ENCODE results near the gene CLMP. TPM values are rescaled to one million over a fixed set of nuclear protein-coding genes. Genes with fewer than 3 reads are reported as not detected.
A peak's percentile ranks its signal among the peaks of the same experiment; 100 is the strongest.

Gene CLMP
- total RNA-seq, 4 donors from 2014 or later = 23.6 to 49.4 (median 38.0) TPM

DNA sequence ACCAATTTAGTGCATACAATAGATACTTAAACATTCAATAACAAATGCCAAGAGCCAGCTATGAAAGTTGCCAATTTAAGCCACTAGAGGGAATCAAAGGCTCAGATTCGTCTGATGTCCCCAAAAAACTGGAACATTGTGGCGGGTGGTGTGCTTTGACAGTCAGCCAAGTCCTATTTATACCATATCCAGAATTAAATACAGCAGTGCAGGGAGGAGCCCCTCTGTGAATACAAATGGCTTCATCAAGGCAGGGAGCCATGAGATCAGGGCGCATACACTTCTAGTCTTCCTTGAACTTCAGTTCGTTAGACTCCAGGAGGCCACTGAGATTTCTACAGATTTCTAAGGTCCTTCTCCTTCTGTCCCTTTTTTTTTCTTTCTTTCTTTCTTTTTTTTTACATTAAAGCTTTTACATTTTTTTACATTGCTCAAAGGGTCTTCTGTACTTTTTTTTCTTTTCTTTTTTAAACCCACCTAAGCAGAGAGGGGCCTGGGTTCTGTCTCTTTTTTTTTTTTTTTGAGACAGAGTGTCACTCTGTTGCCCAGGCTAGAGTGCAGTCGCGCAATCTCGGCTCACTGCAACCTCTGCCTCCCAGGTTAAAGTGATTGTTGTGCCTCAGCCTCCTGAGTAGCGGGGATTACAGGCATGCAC lies 91.6 kb downstream of the CLMP start:
- in situ Hi-C loops (cut with MboI; ENCODE audit: low pct_ligation_motif_present in 1 of 4, low pct_unique_long_range_greater_than_20kb in 1 of 4, low sequenced_read_pairs in 3 of 4) = loop anchor here in 1 of 4 donors (25.0 kb wide), 1 partner anchor 384 kb away; no protein-coding TSS in a partner anchor
- WGBS, 2 donors (ENCODE audit: low coverage in 1 of 2) = 43 to 45% methylated on average over 5 to 8 of the region's 8 CpGs
- no peaks in the 10 kb centered on the region for H3K9me3 ChIP-seq
- H3K27ac ChIP-seq = peak overlapping the region; percentile 38 to 67 (median 62)
- intact Hi-C loops (cut with DNase I; ENCODE audit: low total_unique reads) = no loop called here
- TF ChIP-seq CTCF (IDR thresholded peaks at IDR 0.05) (peak; percentile 46 to 65 (median 51)), POLR2AphosphoS5 (IDR thresholded peaks at IDR 0.05) (no peak)
- H3K36me3 ChIP-seq = no peaks in the 10 kb centered on the region
- H3K4me1 ChIP-seq = peaks cover 10 to 22% (median 12%) of the 10 kb centered on the region in 4 donors
- no peak overlapping the region for H3K4me3 ChIP-seq
- peak; percentile 30 for DNase-seq
- H3K27me3 ChIP-seq = no peaks in the 10 kb centered on the region

- Histone ChIP-seq H3K9me3 (no peaks in the 10 kb centered on the region), H3K27ac (peak overlapping the region; percentile 34 to 75 (median 50)), H3K4me3 (no peak overlapping the region), H3K27me3 (no peaks in the 10 kb centered on the region), H3K4me1 (peaks cover 10 to 22% (median 12%) of the 10 kb centered on the region in 4 donors), H3K36me3 (no peaks in the 10 kb centered on the region)
- TF ChIP-seq POLR2A (IDR thresholded peaks at IDR 0.05) (no peak), CTCF (IDR thresholded peaks at IDR 0.05) (no peak), EP300 (IDR thresholded peaks at IDR 0.05; ENCODE audit: low read depth) (no peak), POLR2AphosphoS5 (IDR thresholded peaks at IDR 0.05) (no peak)
- in situ Hi-C loops (cut with MboI; ENCODE audit: low pct_ligation_motif_present in 1 of 4, low pct_unique_long_range_greater_than_20kb in 1 of 4, low sequenced_read_pairs in 3 of 4) = loop anchor here in 1 of 4 donors (25.0 kb wide), 1 partner anchor 387 kb away; no protein-coding TSS in a partner anchor
- 59 to 63% methylated on average over 5 to 7 of the region's 7 CpGs for WGBS, 2 donors (ENCODE audit: low coverage in 1 of 2)
- DNase-seq = no peak
- intact Hi-C loops (cut with DNase I; ENCODE audit: low total_unique reads) = no loop called here
Observed at GRCh38 chr11:123100379-123101085, 94.5 kb downstream of the CLMP start.

DNA sequence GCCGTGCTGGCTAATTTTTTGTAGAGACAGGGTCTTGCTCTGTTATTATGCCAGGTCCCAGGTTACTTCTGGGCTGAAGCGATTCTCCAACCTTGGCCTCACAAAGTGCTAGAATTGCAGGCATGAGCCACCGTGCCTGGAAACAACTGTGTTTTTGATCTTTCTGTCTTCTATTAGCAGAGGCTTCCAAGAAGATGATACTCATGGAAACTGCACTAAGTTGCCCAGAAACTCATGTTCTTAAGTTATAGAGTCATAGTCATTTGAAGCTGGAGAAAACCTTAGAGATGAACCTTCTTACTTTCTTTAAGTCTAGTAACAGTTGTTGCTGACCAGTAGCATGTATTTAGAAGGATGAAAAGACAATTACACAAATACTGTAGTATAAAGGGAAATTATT lies 96.1 kb downstream of the CLMP start:
- no peak for DNase-seq
- H3K9me3 ChIP-seq = no peaks in the 10 kb centered on the region
- no peaks in the 10 kb centered on the region for H3K36me3 ChIP-seq
- in situ Hi-C loops (cut with MboI; ENCODE audit: low pct_ligation_motif_present in 1 of 4, low pct_unique_long_range_greater_than_20kb in 1 of 4, low sequenced_read_pairs in 3 of 4) (no loop called here), intact Hi-C loops (cut with DNase I; ENCODE audit: low total_unique reads) (no loop called here)
- TF ChIP-seq POLR2AphosphoS5 (IDR thresholded peaks at IDR 0.05) (no peak), EP300 (IDR thresholded peaks at IDR 0.05; ENCODE audit: low read depth) (no peak), POLR2A (IDR thresholded peaks at IDR 0.05) (no peak), CTCF (IDR thresholded peaks at IDR 0.05) (no peak)
- peaks cover 10 to 22% (median 12%) of the 10 kb centered on the region in 4 donors for H3K4me1 ChIP-seq
- no peak overlapping the region for H3K4me3 ChIP-seq
- no peaks in the 10 kb centered on the region for H3K27me3 ChIP-seq
- no peak overlapping the region for H3K27ac ChIP-seq
- 70% methylated on average over 3 of the region's 3 CpGs; no CpG with 5 or more reads in 1 of the 2 donors for WGBS, 2 donors (ENCODE audit: low coverage in 1 of 2)

- no peaks in the 10 kb centered on the region for H3K4me1 ChIP-seq
- WGBS, 2 donors (ENCODE audit: low coverage in 1 of 2) = 77 to 89% methylated on average over 3 of the region's 3 CpGs
- no peaks in the 10 kb centered on the region for H3K27me3 ChIP-seq
- H3K27ac ChIP-seq = no peak overlapping the region
- no peaks in the 10 kb centered on the region for H3K36me3 ChIP-seq
- intact Hi-C loops (cut with DNase I; ENCODE audit: low total_unique reads) = no loop called here
- no peaks in the 10 kb centered on the region for H3K9me3 ChIP-seq
- in situ Hi-C loops (cut with MboI; ENCODE audit: low pct_ligation_motif_present in 1 of 4, low pct_unique_long_range_greater_than_20kb in 1 of 4, low sequenced_read_pairs in 3 of 4) = no loop called here
- no peak for DNase-seq
- H3K4me3 ChIP-seq = no peak overlapping the region
- TF ChIP-seq CTCF (IDR thresholded peaks at IDR 0.05) (no peak), POLR2A (IDR thresholded peaks at IDR 0.05) (no peak), POLR2AphosphoS5 (IDR thresholded peaks at IDR 0.05) (no peak), EP300 (IDR thresholded peaks at IDR 0.05; ENCODE audit: low read depth) (no peak)
Observed at GRCh38 chr11:123093739-123094138, 101.3 kb downstream of the CLMP start.

Data from transverse colon (tissue), 4 donors.